H7 (cell line): Measurements from ENCODE around the gene COX7B. TPM values are rescaled to one million over a fixed set of nuclear protein-coding genes. Genes with fewer than 3 reads are reported as not detected.
A peak's percentile ranks its signal among the peaks of the same experiment; 100 is the strongest.
"Not testable (repeated sequence)": the region's sequence is repeated elsewhere in the genome, so short reads cannot be mapped to it uniquely, and the experiment has no call there.

ENCODE experiments used
- DNase-seq: peaks from one replicate; pipeline ENCODE4 v3.0.0; 2012
- H3K27me3 ChIP-seq: 2 replicates; pipeline ENCODE4 v1.6.0; 2011; ENCODE audit warnings: mild to moderate bottlenecking, low read length; ENCODE audit not compliant: control insufficient read depth, insufficient read depth
- H3K36me3 ChIP-seq: replicated peaks from 2 replicates; pipeline ENCODE4 v1.5.1; 2011; ENCODE audit warnings: low read length; ENCODE audit not compliant: control insufficient read depth, insufficient read depth
- H3K4me3 ChIP-seq: 2 replicates; pipeline ENCODE4 v1.5.1; 2011; ENCODE audit warnings: low read depth, mild to moderate bottlenecking, control low read depth, low read length, moderate library complexity; ENCODE audit not compliant: insufficient read depth
- total RNA-seq: library from RNA; depleted of rRNA; stranded (reverse); fragments of >200 nt; shearing (Covaris generic); gene quantifications from 2 replicates; pipeline ENCODE4 v1.2.3, GENCODE V29; 2014; rRNA removed

The COX7B gene, protein sequence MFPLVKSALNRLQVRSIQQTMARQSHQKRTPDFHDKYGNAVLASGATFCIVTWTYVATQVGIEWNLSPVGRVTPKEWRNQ
- 220 and 313 TPM in 2 replicates for total RNA-seq

DNA sequence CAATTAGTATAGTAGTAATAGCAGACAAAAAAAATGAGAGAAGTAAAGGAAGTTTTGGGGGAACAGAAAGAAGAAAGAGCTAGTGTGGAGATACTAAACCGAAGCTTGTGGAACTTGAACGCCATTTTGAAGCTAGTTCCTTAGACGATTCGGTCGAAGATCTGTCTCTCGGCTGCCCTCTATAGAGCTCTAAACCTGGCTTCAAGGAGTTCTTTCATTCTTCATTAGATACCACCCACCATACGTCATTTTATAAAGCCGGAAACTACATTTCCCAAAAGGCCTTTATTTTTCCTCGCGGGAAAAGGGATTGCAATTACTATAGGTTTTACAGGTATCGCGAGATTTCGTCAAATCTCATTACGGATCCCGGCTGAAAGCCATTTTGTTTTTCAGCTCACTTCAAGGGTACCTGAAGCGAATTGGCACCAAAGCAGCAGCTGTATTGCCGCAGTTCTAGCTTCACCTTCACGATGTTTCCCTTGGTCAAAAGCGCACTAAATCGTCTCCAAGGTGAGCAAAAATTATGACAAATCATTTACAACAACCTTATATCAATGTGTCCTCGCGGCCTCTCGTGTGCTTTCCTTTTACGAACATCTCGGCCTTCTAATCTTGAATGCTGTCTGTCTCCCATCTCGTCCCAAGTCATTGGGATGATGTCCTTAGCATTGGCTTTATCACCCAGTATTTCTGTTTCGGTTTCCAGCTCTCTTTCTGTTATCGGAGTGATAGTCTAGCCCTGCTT is at the start of gene COX7B:
Gene COX7B, plus strand, starts transcription at position 388 of the 748 bp plus-strand sequence. Its CDS starts 86 bp downstream, at position 474.
- H3K27me3 ChIP-seq = no peaks in the 10 kb centered on the region
- H3K36me3 ChIP-seq = peaks cover 2% of the 10 kb centered on the region
- DNase-seq = peak; percentile 75
- H3K4me3 ChIP-seq = peak within 1 kb of the TSS; percentile 64

DNA sequence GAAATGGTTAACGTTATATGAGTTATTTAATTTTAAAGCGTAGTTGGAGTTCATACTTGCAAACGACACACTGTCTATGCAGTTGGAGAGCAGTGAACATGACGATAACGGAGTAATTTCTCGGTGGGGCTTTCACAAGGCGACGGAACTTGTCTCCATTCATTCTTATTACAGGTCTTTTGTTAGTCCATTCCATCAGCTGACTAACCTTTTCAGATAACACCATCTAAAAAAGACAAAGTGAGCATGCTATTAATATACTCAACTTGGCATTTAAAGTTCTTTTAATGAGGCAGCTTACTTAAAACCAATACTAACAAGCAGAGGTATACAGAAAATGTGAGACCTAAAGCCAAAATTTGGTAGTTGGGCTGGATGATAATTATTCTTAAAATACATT is 23.9 kb upstream of the COX7B start:
- Histone ChIP-seq H3K4me3 (no peak overlapping the region), H3K36me3 (peaks cover 2% of the 10 kb centered on the region), H3K27me3 (no peaks in the 10 kb centered on the region)
- no peak for DNase-seq

DNA sequence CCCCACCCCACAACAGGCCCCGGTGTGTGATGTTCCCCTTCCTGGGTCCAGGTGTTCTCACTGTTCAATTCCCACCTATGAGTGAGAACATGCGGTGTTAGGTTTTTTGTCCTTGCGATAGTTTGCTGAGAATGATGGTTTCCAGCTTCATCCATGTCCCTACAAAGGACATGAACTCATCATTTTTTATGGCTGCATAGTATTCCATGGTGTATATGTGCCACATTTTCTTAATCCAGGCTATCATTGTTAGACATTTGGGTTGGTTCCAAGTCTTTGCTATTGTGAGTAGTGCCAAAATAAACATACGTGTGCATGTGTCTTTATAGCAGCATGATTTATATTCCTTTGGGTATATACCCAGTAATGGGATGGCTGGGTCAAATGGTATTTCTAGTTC is 17.9 kb upstream of the COX7B start:
- H3K36me3 ChIP-seq, H3K27me3 ChIP-seq, H3K4me3 ChIP-seq, DNase-seq: not testable (repeated sequence)

DNA sequence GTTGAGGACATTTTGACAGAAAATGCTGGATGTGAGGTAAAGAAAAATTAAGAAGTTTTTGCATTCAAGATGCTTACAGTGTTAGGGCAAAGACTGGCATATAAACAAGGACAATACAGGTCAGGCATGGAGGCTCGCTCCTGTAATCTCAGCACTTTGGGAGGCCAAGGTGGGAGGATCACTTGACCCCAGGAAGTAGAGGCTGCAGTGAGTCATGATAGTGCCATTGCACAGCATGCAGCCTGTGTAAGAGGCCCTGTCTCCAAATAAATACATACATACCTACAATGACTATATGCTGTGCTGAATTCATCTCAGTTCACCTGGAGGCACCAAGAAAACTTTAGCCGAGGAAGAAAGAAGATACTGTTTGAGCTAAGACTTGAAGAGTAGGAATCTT is 6.4 kb upstream of the COX7B start:
- no peak overlapping the region for H3K4me3 ChIP-seq
- H3K36me3 ChIP-seq = no peaks in the 10 kb centered on the region
- no peak for DNase-seq
- no peaks in the 10 kb centered on the region for H3K27me3 ChIP-seq

DNA sequence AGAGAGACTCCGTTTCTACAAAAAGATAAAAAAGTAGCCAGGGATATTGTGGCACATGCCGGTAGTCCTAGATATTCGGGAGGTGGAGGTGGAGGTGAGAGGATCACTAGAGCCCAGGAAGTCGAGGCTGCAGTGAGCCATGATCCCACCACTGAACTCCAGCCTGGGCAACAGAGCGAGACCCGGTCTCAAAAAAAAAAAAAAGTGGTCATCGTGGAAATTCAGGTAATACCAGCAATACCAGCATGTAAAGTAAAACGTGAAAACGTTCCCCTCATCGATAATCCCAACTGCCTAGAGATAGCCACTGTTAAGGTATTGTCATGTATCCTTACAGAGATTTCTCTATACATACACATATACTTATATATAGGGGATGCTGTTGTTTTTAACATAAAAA is 5.6 kb upstream of the COX7B start:
- Histone ChIP-seq H3K27me3 (no peaks in the 10 kb centered on the region), H3K36me3 (no peaks in the 10 kb centered on the region), H3K4me3 (no peak overlapping the region)
- no peak for DNase-seq

DNA sequence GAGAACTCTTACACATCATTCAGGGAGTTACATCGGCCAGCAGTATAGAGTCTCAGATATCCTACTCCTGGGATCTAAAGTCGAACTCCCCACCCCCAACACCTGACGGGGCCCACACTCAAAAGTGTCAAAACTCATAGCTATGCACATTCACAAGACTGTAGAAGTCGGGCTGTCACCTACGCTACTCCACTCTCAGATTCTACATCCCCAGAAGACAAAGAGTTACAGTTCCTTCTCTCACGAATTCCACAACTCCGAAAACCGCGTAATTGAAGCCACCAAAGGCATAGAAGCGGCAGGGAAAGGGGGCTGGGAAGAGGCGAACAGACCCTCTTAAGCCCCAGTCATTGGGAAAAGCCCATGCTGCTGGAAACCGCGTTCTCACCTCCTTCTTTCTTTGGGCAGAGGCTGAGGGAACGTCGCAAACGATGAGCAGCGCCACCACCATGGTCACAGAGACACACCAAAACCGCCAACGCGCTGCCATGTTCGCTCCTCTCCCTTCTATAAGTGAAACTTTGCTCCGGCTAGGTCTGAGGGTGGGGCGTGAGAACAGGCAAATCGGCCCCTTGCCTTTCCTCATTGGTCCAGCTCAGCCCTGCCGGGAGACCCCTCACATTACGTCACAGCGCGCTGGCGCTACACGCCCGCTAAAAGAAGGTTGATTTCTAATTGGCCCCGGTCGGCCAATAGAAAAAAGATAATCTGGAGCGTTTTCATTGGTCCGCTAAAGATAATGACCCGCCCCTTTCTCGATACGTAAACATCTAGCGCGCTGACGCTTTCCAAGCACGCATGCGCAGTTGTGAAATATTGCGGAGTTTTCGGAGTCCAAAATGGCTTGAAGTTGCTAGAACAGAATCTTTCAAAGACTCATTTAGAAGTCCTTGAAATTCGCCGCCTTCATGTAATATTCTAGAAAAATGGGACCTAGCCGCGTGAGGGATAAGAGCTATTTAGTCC is 4.1 kb upstream of the COX7B start, which contains the start of gene MAGT1:
Gene MAGT1, minus strand, starts transcription at position 515 of the 966 bp plus-strand sequence. Its CDS starts 25 bp downstream, at position 490.
- Histone ChIP-seq H3K36me3 (no peaks in the 10 kb centered on the region), H3K4me3 (peak within 1 kb of the TSS; percentile 70), H3K27me3 (no peaks in the 10 kb centered on the region)
- peak; percentile 77 for DNase-seq

DNA sequence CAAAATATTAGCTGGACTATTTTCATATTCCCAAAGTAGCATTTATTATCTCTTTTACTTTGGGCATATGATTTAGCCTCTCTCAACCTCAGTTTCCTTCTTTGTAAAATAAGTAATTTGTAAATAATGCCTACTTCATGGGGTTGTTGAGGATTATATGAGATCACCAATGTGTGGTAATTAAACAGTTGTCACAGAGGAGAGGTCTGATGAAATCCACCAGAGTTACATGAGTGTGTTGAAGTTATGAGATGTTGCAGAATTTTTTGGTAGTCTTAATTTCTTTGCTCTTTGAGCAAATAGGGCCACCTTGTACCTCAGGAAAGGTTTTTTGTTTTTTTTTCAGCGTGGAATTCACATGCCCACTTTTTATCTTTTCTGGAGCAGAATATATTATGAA is 1.4 kb downstream of the COX7B start:
- no peak for DNase-seq
- no peaks in the 10 kb centered on the region for H3K27me3 ChIP-seq
- H3K4me3 ChIP-seq = peak overlapping the region; percentile 64; the same call in 1 of the 2 replicates
- peaks cover 2% of the 10 kb centered on the region for H3K36me3 ChIP-seq

DNA sequence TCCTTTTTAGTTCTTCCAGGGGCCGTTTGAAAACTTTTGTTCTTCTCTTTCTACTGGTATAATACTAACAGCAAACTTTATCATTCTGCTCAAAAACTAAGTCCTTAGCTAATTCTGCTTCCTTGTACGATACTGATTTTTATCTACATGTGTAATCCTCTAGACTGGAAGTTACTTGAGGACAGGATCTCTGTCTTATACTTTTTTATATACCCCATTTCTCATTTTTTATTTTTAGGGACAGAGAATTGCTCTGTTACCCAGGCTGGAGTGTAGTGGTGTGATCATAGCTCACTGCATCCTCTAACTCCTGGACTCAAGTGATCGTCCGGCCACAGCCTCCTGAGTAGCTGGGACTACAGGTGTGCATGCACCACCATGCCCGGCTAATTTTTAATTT is 2.2 kb downstream of the COX7B start:
- DNase-seq = no peak
- Histone ChIP-seq H3K4me3 (no peak overlapping the region), H3K36me3 (peaks cover 2% of the 10 kb centered on the region), H3K27me3 (no peaks in the 10 kb centered on the region)

DNA sequence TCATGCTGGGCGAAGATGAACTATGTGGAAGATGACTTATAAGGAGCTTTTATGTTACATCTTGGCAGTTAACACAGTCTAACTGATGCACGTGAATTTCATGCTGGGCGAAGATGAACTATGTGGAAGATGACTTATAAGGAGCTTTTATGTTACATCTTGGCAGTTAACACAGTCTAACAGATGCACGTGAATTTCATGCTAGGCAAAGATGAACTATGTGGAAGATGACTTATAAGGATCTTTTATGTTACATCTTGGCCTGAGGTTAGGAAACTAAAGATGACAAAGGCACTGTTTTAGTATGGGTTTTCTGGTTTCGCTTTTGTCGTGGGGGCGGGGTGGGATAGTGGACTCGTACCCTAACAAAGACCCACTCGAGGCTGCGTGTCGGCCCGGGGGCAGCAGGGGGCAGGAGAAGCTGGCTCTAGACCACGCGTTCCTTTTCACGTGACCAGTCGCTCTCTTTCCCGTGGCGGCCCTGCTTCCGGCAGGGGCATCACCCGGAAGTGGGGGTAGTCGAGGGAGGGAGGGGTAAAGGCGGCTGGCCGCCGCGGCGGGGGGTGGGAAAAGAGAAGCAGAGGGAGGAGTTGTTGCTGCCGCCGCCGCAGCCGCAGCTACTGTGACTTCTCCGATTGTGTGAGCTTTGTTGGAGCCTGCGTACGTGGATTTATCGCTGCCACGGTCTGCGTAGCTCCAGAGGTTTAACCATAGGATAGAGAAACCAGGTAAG is 11.0 kb downstream of the COX7B start, which contains the start of gene ATP7A:
Gene ATP7A, plus strand, starts transcription at position 586 of the 733 bp plus-strand sequence. CDS start 60,949 bp downstream, outside the sequence.
- Histone ChIP-seq H3K4me3 (peak within 1 kb of the TSS; percentile 56), H3K36me3 (no peaks in the 10 kb centered on the region), H3K27me3 (no peaks in the 10 kb centered on the region)
- peak; percentile 90 for DNase-seq

DNA sequence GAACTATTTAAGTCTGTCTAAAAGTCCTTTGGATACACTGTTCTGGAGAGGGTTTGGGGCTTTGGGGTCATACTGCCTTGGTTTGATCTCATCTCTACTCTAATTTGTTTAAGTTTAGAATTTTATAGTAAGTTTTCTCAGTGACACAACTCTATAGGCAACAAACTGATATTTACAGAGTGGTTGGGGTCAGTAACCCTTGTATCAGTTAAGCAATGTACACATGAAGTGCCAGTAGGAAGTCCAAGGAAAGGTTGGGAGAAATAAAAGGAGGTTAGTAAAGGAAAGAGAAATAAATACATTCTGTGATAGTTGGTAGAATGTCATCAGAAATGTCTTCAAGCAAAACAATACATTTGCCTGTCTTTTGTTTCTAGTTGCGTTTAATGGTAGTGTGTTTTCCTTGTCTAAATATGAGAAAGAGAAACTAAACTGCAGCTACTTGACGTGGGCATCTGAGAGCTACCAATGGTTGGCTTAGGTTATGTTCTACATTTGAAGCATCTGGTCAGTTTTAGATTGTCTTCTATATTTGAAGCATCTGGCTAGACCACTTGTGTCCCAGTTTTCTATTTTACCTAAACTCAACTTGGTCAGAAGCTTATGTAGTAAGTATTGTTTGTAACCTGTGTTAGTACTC is 18.1 kb downstream of the COX7B start:
- no peaks in the 10 kb centered on the region for H3K27me3 ChIP-seq
- H3K4me3 ChIP-seq = no peak overlapping the region
- H3K36me3 ChIP-seq = no peaks in the 10 kb centered on the region
- DNase-seq = no peak

DNA sequence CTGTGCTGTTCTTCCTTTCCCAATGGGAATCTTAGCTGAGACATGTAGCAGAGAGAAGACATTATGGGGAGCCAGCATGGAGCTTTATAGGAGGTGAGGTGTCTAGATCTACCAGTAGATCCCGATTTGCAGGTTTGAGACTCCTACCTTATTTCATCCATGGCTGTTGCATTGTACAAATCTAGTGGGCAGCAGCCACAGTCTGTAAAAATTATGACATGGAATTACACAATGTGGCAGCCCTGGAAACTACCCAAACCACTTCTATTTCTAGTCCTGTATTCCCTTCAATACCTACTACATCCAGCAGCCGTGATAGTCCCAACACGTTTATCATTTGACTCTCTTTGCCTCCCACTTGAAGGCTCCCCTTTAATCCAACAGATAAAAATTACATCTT is 19.3 kb downstream of the COX7B start:
- DNase-seq = no peak
- no peaks in the 10 kb centered on the region for H3K27me3 ChIP-seq
- H3K36me3 ChIP-seq = no peaks in the 10 kb centered on the region
- H3K4me3 ChIP-seq = no peak overlapping the region

DNA sequence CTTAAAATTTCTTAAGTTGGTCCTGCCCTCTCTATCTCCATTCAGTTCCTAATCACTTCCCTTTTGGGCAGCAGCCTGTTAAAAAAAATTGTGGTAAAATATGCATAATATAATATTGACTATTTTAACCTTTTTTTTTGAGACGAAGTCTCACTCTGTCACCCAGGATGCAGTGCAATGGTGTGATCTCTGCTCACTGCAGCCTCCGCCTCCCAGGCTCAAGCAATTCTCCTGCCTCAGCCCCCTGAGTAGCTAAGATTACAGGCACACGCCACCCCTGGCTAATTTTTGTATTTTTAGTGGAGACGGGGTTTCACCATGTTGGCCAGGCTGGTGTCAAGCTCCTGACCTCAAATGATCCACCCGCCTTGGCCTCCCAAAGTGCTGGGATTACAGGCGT is 20.1 kb downstream of the COX7B start:
- H3K27me3 ChIP-seq, H3K4me3 ChIP-seq, H3K36me3 ChIP-seq, DNase-seq: not testable (repeated sequence)

DNA sequence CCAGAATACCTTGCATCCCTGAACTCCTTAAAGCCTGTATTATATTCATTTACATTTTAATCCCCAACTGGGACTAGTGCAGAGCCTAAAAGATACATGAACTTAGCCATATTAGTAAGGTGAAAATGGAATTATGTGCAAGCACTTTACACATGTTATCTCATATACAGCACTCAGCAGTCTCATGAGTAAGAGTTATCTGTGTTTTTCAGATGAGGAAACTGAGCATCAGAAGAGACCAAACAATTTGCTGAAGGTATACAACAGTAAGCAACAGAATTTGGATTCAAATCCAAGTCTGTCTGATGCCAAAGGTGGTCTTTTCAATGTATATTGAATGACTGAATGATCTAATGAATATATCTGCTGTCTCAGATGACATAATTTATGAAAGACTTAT is 23.5 kb downstream of the COX7B start:
- no peak overlapping the region for H3K4me3 ChIP-seq
- H3K36me3 ChIP-seq = no peaks in the 10 kb centered on the region
- DNase-seq = no peak
- no peaks in the 10 kb centered on the region for H3K27me3 ChIP-seq
